Suprapubic skin (tissue), 4 donors: ENCODE data around the gene TBCEL.

ENCODE experiments used
- CTCF ChIP-seq, 2 donors: fragments of 200-600 bp in 1 of 2; fragments of 450-650 bp in 1 of 2; sonication (generic) in 1 of 2; IDR thresholded peaks; one replicate each; pipeline ENCODE4 v1.5.1; 2016 to 2019; ENCODE audit warnings: antibody characterized with exemption in 2 of 2, mild to moderate bottlenecking in 1 of 2, moderate library complexity in 1 of 2
- POLR2A ChIP-seq, 2 donors: fragments of 450-650 bp; IDR thresholded peaks; one replicate each; pipeline ENCODE4 v1.6.1; 2017; ENCODE audit warnings: antibody characterized with exemption in 2 of 2, mild to moderate bottlenecking in 2 of 2, moderate library complexity in 2 of 2
- POLR2AphosphoS5 ChIP-seq, 3 donors: sonication (generic); formaldehyde crosslinking; IDR thresholded peaks; one replicate each; pipeline ENCODE4 v1.6.1; 2017; ENCODE audit warnings: antibody characterized with exemption in 3 of 3

- TF ChIP-seq CTCF (IDR thresholded peaks at IDR 0.05) (no peak), POLR2A (IDR thresholded peaks at IDR 0.05) (no peak), POLR2AphosphoS5 (IDR thresholded peaks at IDR 0.05) (no peak)
These were observed 29.6 kb upstream of the TBCEL start for GRCh38 chr11:120994091-120994859.
